K562 treated with DMSO at 1 percent for 48 hours (cell line): ENCODE results near the gene DAZ4. TPM values are rescaled to one million over a fixed set of nuclear protein-coding genes. Genes with fewer than 3 reads are reported as not detected.

Source experiments
- total RNA-seq: library from RNA; unstranded; fragments of 300-600 nt; gene quantifications from 2 replicates; pipeline ENCODE4 v1.2.3, GENCODE V29; 2022; ENCODE audit warnings: low replicate concordance; ENCODE audit errors: extremely low read depth

DAZ4 gene
- total RNA-seq = not detected in 2 replicates

GRCh38 chrY:24833619-24834018 lies at the start of gene DAZ4:
Gene DAZ4 (plus strand): TSS chrY:24833919. CDS start chrY:24834127, 208 bp downstream.

GRCh38 chrY:24813293-24813692 lies 20.4 kb upstream of the DAZ4 start, which contains the start of gene DAZ3:
Gene DAZ3 (minus strand): TSS chrY:24813393. CDS start chrY:24813185, 208 bp downstream.

Other genes starting within 250 kb of the DAZ4 start
- gene BPY2B, start 215.9 kb upstream of the DAZ4 start, total RNA-seq = not detected in 2 replicates
- not detected in 2 replicates for gene DAZ3, start 20.5 kb upstream of the DAZ4 start, total RNA-seq
- gene BPY2C, start 218.2 kb downstream of the DAZ4 start, total RNA-seq = not detected in 2 replicates